Head of caudate nucleus (tissue), 42 donors: ENCODE results near the gene PRDM2.
A peak's percentile ranks its signal among the peaks of the same experiment; 100 is the strongest.

Experiments
- DNase-seq, 42 donors: peaks; one replicate each; pipeline versions ENCODE4 v3.0.0 to v3.0.0-alpha.2; 2020 to 2021; ENCODE audit warnings: mixed read lengths in 7 of 42
- intact Hi-C: fragments of 100-400 bp; cut with DNase I; formaldehyde crosslinking; loops from one replicate; pipeline ENCODE4 v1.15.0; 2022

Gene PRDM2

DNA sequence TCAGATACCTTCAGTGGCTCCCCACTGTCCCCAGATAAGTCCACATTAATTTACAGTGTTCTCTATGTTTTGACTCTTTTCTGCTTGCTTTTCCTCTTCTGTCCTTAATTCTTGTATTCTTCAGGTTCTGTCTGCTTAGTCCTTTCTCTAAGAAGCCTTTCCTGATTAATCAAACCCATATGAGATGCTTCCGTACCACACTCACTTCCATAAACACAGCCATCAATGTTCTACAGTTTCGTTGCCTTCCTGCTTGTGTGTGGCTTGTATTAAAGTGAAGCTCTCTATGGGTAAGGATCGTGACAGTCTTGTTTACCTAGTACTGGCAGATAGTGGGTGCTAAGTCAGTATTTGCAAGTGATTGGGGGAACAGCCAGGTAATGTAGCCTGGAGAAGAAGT is 75.9 kb downstream of the PRDM2 start:
- DNase-seq = peak in 1 of 42 donors; percentile 38
- intact Hi-C loops = no loop called here

GRCh38 chr1:13778431-13778830 is 78.4 kb downstream of the PRDM2 start:
- intact Hi-C loops = no loop called here
- DNase-seq = no peak

DNA sequence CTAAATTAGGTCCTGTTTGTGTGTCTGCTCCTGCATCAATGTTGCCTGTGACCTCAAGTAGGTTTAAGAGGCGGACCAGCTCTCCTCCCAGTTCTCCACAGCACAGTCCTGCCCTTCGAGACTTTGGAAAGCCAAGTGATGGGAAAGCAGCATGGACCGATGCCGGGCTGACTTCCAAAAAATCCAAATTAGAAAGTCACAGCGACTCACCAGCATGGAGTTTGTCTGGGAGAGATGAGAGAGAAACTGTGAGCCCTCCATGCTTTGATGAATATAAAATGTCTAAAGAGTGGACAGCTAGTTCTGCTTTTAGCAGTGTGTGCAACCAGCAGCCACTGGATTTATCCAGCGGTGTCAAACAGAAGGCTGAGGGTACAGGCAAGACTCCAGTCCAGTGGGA is 79.9 kb downstream of the PRDM2 start:
- intact Hi-C loops = no loop called here
- no peak for DNase-seq

- no peak for DNase-seq
- intact Hi-C loops = no loop called here
Observed at GRCh38 chr1:13780780-13781179, 80.8 kb downstream of the PRDM2 start.

DNA sequence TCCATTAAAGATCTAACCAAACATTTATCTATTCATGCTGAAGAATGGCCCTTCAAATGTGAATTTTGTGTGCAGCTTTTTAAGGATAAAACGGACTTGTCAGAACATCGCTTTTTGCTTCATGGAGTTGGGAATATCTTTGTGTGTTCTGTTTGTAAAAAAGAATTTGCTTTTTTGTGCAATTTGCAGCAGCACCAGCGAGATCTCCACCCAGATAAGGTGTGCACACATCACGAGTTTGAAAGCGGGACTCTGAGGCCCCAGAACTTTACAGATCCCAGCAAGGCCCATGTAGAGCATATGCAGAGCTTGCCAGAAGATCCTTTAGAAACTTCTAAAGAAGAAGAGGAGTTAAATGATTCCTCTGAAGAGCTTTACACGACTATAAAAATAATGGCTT is 81.2 kb downstream of the PRDM2 start:
- intact Hi-C loops = no loop called here
- DNase-seq = no peak

DNA sequence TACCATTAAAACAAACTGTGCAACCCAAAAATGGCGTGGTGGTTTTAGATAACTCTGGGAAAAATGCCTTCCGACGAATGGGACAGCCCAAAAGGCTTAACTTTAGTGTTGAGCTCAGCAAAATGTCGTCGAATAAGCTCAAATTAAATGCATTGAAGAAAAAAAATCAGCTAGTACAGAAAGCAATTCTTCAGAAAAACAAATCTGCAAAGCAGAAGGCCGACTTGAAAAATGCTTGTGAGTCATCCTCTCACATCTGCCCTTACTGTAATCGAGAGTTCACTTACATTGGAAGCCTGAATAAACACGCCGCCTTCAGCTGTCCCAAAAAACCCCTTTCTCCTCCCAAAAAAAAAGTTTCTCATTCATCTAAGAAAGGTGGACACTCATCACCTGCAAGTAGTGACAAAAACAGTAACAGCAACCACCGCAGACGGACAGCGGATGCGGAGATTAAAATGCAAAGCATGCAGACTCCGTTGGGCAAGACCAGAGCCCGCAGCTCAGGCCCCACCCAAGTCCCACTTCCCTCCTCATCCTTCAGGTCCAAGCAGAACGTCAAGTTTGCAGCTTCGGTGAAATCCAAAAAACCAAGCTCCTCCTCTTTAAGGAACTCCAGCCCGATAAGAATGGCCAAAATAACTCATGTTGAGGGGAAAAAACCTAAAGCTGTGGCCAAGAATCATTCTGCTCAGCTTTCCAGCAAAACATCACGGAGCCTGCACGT is 82.1 kb downstream of the PRDM2 start:
- intact Hi-C loops = no loop called here
- no peak for DNase-seq

DNA sequence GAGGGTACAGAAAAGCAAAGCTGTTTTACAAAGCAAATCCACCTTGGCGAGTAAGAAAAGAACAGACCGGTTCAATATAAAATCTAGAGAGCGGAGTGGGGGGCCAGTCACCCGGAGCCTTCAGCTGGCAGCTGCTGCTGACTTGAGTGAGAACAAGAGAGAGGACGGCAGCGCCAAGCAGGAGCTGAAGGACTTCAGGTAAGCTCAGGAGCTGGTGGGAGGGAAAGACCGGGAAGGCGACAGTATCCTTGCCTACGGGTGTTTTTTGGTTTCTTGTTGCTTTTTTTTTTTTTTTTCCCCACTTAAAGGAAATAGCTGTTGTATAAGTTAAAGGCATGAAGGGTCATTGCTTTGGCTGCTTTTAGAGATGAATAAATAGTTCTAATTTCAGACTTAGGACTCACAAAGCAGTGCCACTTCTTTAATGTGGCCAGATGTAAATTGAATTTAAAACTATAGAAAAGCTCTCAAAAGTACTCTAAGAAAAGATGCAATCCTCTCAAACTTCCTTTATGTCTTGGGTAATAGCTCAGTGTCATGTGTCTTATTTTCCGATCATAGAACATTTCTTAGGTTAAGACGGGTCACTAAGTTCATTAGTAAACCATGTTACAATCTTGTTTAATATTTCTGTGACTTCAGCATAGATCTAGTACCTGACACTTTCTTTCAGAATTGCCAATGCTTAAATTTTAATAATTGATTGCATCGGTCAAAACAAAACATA is 82.8 kb downstream of the PRDM2 start:
- intact Hi-C loops = no loop called here
- DNase-seq = no peak

DNA sequence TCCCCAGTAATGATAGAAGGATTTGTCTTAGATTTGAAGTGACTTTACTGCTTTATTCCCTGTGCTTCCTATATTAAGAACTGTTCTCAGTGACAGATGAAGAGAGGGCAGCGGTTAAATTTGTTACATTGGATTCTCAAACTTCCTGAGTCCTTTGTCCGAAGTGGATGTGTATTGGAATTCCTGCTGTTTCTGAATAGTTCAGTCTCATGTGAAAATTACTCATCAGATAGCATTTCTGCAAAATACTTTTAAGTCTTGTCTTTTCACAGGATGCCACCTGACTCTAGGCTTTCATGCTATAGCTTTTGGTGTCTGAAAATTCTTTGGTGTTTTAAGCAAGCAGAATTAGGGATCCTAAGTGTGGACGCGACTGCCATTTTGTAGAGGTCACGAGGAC is 83.6 kb downstream of the PRDM2 start:
- no peak for DNase-seq

GRCh38 chr1:13784971-13785370 is 85.0 kb downstream of the PRDM2 start:
- intact Hi-C loops = no loop called here
- DNase-seq = no peak

More for the DNA sequence above, 83.6 kb downstream of the PRDM2 start:
- intact Hi-C loops = no loop called here

GRCh38 chr1:13786541-13786940 is 86.6 kb downstream of the PRDM2 start:
- intact Hi-C loops = no loop called here
- DNase-seq = peak in 6 of 42 donors; percentile 26 to 65 (median 39)

DNA sequence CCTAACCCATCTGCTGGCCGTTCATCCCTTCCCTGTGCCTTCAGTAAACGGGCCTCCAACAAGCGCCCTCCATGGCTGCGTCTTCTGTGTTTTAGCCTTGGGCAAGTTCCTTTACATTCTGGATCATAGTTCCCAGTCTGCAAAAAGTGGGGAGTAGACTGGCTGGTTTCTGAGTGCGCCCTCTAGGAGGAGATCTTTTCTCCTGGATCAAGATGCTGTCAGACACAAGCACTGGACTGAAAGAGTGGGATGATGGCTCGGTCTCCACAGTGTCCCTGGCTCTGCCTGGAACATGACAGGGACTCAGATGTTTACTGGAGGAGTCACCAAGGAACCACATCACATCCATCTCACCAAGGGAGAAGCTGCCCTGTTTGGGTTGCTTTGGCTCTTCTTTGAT is 88.8 kb downstream of the PRDM2 start:
- intact Hi-C loops = no loop called here

DNA sequence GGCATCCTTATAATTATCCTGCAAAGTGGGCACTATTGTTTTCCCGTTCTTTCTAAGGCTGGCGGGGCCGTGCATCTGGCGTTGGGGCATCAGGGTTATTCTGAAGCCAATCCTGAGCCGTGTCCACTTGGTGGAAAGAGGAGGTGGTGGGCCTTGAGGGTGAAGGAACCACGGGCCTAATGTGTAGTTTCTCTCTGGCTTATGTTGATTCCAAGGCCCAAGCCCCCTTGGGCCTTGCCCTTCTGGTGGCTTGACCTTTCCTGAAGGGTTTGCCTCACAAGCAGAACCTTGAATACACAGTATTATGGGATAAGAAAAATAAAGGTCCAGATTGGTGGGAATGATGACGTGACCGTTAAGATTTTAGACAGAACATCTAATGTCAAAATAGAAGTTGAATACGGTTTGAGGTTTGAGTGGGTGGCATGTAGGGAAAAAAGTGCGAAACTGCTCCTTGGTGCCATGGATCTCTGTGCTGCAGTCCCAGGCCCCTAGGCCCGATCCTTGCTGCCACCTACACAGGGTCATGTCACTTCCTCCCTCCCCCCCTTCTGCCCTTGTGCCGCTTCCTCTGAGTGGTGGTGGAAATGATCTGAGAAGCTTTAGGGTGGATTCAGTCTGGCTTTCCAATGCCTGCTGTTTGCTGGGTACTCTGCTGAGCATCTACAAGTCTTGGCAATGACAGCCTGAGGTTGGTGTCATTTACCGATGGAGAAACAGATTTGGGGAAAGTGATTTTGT is 90.5 kb downstream of the PRDM2 start:
- intact Hi-C loops = no loop called here
- no peak for DNase-seq

More for the DNA sequence above, 88.8 kb downstream of the PRDM2 start:
- DNase-seq = no peak

DNA sequence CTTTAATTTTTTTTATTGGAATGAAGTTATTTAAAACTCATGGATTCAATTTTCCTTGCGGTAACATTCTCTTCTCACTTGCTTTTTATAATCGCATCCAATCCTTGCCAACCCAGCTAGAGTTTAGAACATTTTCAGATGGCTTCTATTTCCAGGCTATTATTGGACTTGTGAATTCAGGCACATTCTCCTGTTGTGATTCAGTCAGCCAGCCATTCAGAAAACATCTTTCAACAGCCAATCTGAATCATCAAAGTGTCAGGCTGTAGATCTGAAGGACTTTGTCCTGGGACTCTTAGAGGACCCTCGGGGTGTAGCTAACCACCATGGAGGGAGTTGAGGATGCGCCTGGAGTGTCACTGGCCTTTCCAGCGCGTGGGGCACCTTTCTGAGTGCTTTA is 92.4 kb downstream of the PRDM2 start:
- no peak for DNase-seq
- intact Hi-C loops = no loop called here

DNA sequence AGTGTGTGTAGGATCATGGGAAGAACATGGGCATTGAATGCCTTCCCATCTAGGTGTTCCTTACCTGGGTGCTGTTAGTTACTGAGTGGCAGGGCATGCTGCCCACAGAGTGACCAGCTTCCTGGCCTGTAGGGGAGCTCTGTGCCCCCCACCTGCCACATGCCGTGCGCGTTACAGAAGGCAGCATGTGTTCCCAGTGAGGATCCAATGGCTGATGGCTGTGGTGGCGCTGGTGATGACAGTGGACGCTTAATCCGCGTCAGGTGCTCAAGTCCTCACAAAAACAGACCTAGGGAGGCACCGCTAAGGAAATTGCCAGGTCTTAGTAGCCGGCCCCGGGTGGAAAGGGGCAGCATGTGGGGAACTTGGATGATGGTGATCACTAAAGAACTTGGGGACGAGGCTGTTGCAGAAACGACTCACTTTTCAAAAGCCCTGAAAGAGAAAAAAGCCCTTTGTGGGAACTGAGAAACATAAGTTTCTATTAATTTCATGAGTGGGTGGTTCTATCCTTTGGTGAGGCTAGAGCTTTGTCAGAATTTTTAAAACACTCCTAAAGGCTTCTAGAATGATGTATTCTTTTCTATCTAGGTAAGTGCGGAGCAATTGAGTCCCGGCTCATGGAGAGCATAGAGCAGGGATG is 93.2 kb downstream of the PRDM2 start:
- intact Hi-C loops = no loop called here
- DNase-seq = no peak

GRCh38 chr1:13794231-13795187 is 94.5 kb downstream of the PRDM2 start:
- DNase-seq = no peak
- intact Hi-C loops = no loop called here

- no peak for DNase-seq
- intact Hi-C loops = no loop called here
Observed at GRCh38 chr1:13797397-13797796, 97.4 kb downstream of the PRDM2 start.

- DNase-seq = peak in 1 of 42 donors; percentile 7
- intact Hi-C loops = no loop called here
Observed at GRCh38 chr1:13798120-13798519, 98.1 kb downstream of the PRDM2 start.

DNA sequence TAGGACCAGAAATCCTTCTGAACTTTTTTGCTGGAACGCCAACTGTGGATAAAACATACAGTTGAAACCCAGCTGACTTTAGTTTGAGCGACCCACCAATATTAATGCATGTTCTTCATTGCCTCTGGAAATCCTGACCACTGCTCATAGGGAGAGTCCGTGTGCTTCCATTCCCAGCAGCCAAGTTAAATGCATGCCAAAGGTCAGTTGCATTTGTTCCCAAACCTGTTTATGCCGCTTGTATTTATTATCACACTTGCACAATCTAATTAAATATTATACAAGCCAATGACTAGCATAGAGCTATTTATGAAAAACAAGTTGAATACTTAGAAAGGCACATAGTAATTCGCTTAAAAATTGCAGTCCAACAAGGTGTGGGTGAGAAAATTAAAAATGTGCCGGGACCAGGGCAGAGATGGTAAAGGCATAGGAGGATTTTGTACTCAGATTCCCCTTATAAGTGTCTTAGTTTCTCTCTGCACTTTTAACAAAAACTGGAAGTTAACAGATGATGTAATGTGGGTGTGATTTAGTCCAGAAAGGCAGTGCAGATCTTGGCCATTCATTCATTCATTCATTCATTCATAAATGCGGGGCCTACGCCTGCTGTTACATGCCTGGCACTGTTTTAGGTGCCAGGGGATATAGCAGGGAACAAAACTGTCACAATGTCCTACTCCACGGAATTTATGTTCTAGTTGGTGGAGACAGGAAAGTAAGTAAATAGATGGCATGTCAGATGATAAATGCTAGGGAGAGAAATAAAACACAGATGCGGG is 99.7 kb downstream of the PRDM2 start:
- intact Hi-C loops = loop anchor here (10.0 kb wide), 1 partner anchor 135 kb away; no protein-coding TSS in a partner anchor
- no peak for DNase-seq
